Uterus (tissue), 4 donors: ENCODE results near the gene AP2M1. TPM values are rescaled to one million over a fixed set of nuclear protein-coding genes. Genes with fewer than 3 reads are reported as not detected.

Experiments
- DNase-seq, 2 donors: peaks; one replicate each; pipeline ENCODE4 v3.0.0-alpha.2; 2019 to 2020
- H3K27ac ChIP-seq, 2 donors: fragments of 200-600 bp; sonication (generic); 1 replicate in 1 of 2; 2 replicates in 1 of 2; pipeline ENCODE4 v1.5.1; 2016 to 2018
- H3K27me3 ChIP-seq, 2 donors: fragments of 200-600 bp; sonication (generic); one replicate each; pipeline ENCODE4 v1.5.1; 2018 to 2019; ENCODE audit warnings: control low read depth in 1 of 2
- H3K36me3 ChIP-seq, 2 donors: fragments of 200-600 bp; sonication (generic); one replicate each; pipeline ENCODE4 v1.5.1; 2019; ENCODE audit warnings: control low read depth in 1 of 2
- H3K4me1 ChIP-seq, 2 donors: fragments of 200-600 bp; sonication (generic); one replicate each; pipeline ENCODE4 v1.5.1; 2018 to 2019; ENCODE audit warnings: control low read depth in 1 of 2
- H3K4me3 ChIP-seq, 2 donors: fragments of 200-600 bp; sonication (generic); 1 replicate in 1 of 2; 2 replicates in 1 of 2; pipeline ENCODE4 v1.5.1; 2018 to 2019; ENCODE audit warnings: mild to moderate bottlenecking in 1 of 2
- H3K9me3 ChIP-seq, 2 donors: fragments of 200-600 bp; sonication (generic); one replicate each; pipeline ENCODE4 v1.5.1; 2019; ENCODE audit warnings: control low read depth in 1 of 2
- CTCF ChIP-seq, 4 experiments: fragments of 200-600 bp in 2 of 4; fragments of 450-650 bp in 2 of 4; sonication (generic) in 2 of 4; IDR thresholded peaks; one replicate each; pipeline ENCODE4 v1.5.1; 2016 to 2019; ENCODE audit warnings: antibody characterized with exemption in 4 of 4, mild to moderate bottlenecking in 2 of 4, moderate library complexity in 1 of 4
- POLR2A ChIP-seq, 2 donors: fragments of 450-650 bp; IDR thresholded peaks; one replicate each; pipeline ENCODE4 v1.6.1; 2016; ENCODE audit warnings: antibody characterized with exemption in 2 of 2, mild to moderate bottlenecking in 1 of 2, moderate library complexity in 1 of 2
- intact Hi-C: fragments of 100-400 bp; cut with DNase I; formaldehyde crosslinking; loops from one replicate; pipeline ENCODE4 v1.15.1; 2023; ENCODE audit warnings: low total_unique reads
- total RNA-seq, 4 donors: library from RNA; depleted of rRNA in 3 of 4; stranded (reverse); fragments of >200 nt in 3 of 4; gene quantifications; one replicate each; pipeline versions ENCODE4 v1.1.0 to v1.2.4, GENCODE V29; 2014 to 2023
- donor health status: DM: yes; HTN: yes; CAD: no.

The AP2M1 gene
- total RNA-seq, 4 donors from 2014 or later: 81.8 to 248 (median 172) TPM

- TF ChIP-seq POLR2A (IDR thresholded peaks at IDR 0.05): peak in 1 of 2 donors; percentile 25
- TF ChIP-seq CTCF (IDR thresholded peaks at IDR 0.05): peak in 1 of 4 experiments; percentile 17
- H3K9me3 ChIP-seq: no peaks in the 10 kb centered on the region
- H3K27me3 ChIP-seq: no peaks in the 10 kb centered on the region
- peak overlapping the region; percentile 67 to 93 for H3K4me3 ChIP-seq
- DNase-seq: peak; percentile 82 to 83
- no peaks in the 10 kb centered on the region for H3K36me3 ChIP-seq
- H3K4me1 ChIP-seq: no peaks in the 10 kb centered on the region
- intact Hi-C loops: loop anchor here (5.0 kb wide), 1 partner anchor 113 kb away; the partner anchor contains the start of genes ALG3 and EEF1AKMT4
- peak overlapping the region; percentile 86 to 94 for H3K27ac ChIP-seq
Measured at GRCh38 chr3:184133840-184134745, 40.6 kb upstream of the AP2M1 start.

GRCh38 chr3:184134746-184135148 lies 39.9 kb upstream of the AP2M1 start:
- intact Hi-C loops: loop anchor here (5.0 kb wide), 1 partner anchor 113 kb away; the partner anchor contains the start of genes ALG3 and EEF1AKMT4
- no peaks in the 10 kb centered on the region for H3K4me1 ChIP-seq
- DNase-seq: no peak
- H3K27me3 ChIP-seq: no peaks in the 10 kb centered on the region
- peak overlapping the region; percentile 67 to 93 for H3K4me3 ChIP-seq
- peak overlapping the region; percentile 86 to 94 for H3K27ac ChIP-seq
- no peak for TF ChIP-seq CTCF (IDR thresholded peaks at IDR 0.05)
- H3K9me3 ChIP-seq: no peaks in the 10 kb centered on the region
- H3K36me3 ChIP-seq: no peaks in the 10 kb centered on the region

DNA sequence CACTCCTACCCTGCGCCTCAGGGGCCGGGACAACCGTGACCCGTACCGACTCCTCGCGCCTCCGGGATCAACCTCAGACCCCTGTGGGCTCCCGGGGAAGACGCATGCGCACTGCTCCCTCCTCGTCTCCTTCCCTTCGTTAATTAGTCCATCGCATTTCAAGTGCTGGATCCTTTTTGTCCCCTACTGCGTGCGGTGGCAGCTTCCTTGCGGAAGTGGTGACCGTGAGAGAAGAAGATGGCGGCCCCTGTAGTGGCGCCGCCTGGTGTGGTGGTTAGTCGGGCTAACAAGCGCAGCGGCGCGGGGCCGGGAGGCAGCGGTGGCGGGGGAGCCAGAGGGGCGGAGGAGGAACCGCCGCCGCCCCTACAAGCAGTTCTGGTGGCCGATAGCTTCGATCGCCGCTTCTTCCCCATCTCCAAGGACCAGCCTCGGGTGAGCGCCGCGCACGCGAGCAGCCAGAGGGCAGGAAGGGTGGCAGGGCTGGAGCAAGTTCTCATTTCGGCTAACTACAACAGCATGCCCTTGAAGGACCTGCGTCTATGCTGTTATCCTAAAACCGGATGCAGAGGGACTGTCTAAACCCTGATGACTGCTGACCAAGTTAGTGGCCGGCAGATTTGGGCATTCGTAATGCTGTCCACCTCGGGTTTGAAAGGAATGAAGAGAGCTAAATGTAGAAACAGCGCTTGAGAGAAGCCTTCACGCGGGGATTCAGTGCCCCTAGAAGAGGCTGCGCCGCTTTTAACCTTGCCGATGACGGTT lies 39.3 kb upstream of the AP2M1 start, which contains the start of gene EIF2B5:
EIF2B5 (plus strand) TSS at position 210 of the 762 bp plus-strand sequence; CDS start at position 238, 28 bp downstream.
- H3K4me1 ChIP-seq: no peaks in the 10 kb centered on the region

DNA sequence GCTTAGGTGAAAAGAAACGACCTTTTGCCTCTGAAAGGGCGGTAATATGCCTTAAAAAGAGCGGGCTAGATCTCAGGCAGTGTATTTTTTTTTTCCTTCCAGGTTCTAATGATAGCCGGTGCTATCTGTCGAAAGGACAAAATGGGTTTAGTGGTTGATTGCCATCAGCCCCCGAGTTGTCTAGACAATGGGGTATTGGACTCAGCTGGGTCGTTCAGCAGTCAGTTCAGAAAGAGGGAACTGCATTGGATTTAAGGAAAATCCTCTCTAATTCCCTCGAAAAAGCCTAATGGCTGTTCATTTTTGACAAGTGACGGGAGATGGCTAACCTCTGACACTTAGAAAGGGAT lies 38.8 kb upstream of the AP2M1 start:
- no peak for DNase-seq
- H3K4me1 ChIP-seq: no peaks in the 10 kb centered on the region
- intact Hi-C loops: no loop called here
- peak overlapping the region; percentile 86 to 94 for H3K27ac ChIP-seq
- peak overlapping the region; percentile 67 to 93 for H3K4me3 ChIP-seq
- no peaks in the 10 kb centered on the region for H3K27me3 ChIP-seq
- TF ChIP-seq CTCF (IDR thresholded peaks at IDR 0.05): no peak
- no peak for TF ChIP-seq POLR2A (IDR thresholded peaks at IDR 0.05)
- H3K9me3 ChIP-seq: no peaks in the 10 kb centered on the region
- no peaks in the 10 kb centered on the region for H3K36me3 ChIP-seq

More for the DNA sequence above, 39.3 kb upstream of the AP2M1 start, which contains the start of gene EIF2B5:
- H3K4me3 ChIP-seq: peak within 1 kb of the TSS; percentile 67 to 93
- intact Hi-C loops: no loop called here
- no peaks in the 10 kb centered on the region for H3K36me3 ChIP-seq
- peak; percentile 88 to 91 for DNase-seq
- H3K9me3 ChIP-seq: no peaks in the 10 kb centered on the region
- peak within 1 kb of the TSS; percentile 86 to 94 for H3K27ac ChIP-seq
- TF ChIP-seq CTCF (IDR thresholded peaks at IDR 0.05) (peak; percentile 46 to 73 (median 61)), POLR2A (IDR thresholded peaks at IDR 0.05) (peak; percentile 30 to 62)
- no peaks in the 10 kb centered on the region for H3K27me3 ChIP-seq
